ENCODE measurements around the gene FOXK2.
"Not testable (repeated sequence)": the region's sequence is repeated elsewhere in the genome, so short reads cannot be mapped to it uniquely, and the experiment has no call there.

GRCh38 chr17:82539076-82539475, 19.5 kb downstream of the FOXK2 start:
- not testable (repeated sequence) for TF ChIP-seq CTCF (conservative IDR thresholded peaks at IDR 0.05; ENCODE audit: low read depth, low read length); EZH2 (IDR thresholded peaks at IDR 0.05; ENCODE audit: borderline replicate concordance, low read depth, low read length, poor library complexity, severe bottlenecking)
